PC-9 (cell line): ENCODE data around the gene CD4. TPM values are rescaled to one million over a fixed set of nuclear protein-coding genes. Genes with fewer than 3 reads are reported as not detected.
A peak's percentile ranks its signal among the peaks of the same experiment; 100 is the strongest.

Experiments
- BruUV-seq: library from RNA; stranded (reverse); fragments of 400-500 nt; replicated peaks from 2 replicates; lab custom pipeline; 2021; lab: Mats Ljungman, UMichigan
- CTCF ChIA-PET: fragments of 300-600 bp; sonication (Branson Sonifier 250); formaldehyde crosslinking; loops from one replicate; lab custom pipeline; 2022; ENCODE audit warnings: antibody characterized with exemption; lab: Charles Lee
- POLR2A ChIA-PET: fragments of 300-600 bp; sonication (Branson Sonifier 250); formaldehyde crosslinking; loops from one replicate; lab custom pipeline; 2022; ENCODE audit warnings: antibody characterized with exemption; ENCODE audit not compliant: unreplicated experiment; lab: Charles Lee
- DNase-seq, 2 experiments: peaks; one replicate each; pipeline versions ENCODE4 v3.0.0 to v3.0.0-alpha.2; 2015 to 2022; ENCODE audit warnings: mixed read lengths in 1 of 2
- H2AFZ ChIP-seq: fragments of 200-600 bp; sonication (generic); 2 replicates; pipeline ENCODE4 v1.8.1; 2017; ENCODE audit warnings: antibody characterized with exemption
- H3F3A ChIP-seq: fragments of 200-600 bp; sonication (generic); 2 replicates; pipeline ENCODE4 v1.8.1; 2017; ENCODE audit warnings: antibody characterized with exemption, mild to moderate bottlenecking, low read depth; ENCODE audit not compliant: insufficient read depth
- H3K27ac ChIP-seq: fragments of 200-600 bp; sonication (generic); 2 replicates; pipeline ENCODE4 v1.6.1; 2016; ENCODE audit warnings: mixed run types
- H3K27me3 ChIP-seq: fragments of 200-600 bp; sonication (generic); 2 replicates; pipeline ENCODE4 v1.6.1; 2016; ENCODE audit warnings: low read depth, mixed run types; ENCODE audit not compliant: insufficient read depth
- H3K36me3 ChIP-seq: fragments of 200-600 bp; sonication (generic); 2 replicates; pipeline ENCODE4 v1.6.1; 2016; ENCODE audit warnings: low read depth, mixed run types
- H3K4me1 ChIP-seq: fragments of 200-600 bp; sonication (generic); replicated peaks from 2 replicates; pipeline ENCODE4 v1.6.1; 2016; ENCODE audit warnings: mixed run types; ENCODE audit not compliant: insufficient read depth
- H3K4me2 ChIP-seq: fragments of 200-600 bp; sonication (generic); 2 replicates; pipeline ENCODE4 v1.6.1; 2017; ENCODE audit warnings: mixed run types
- H3K4me3 ChIP-seq: fragments of 200-600 bp; sonication (generic); 2 replicates; pipeline ENCODE4 v1.6.1; 2016; ENCODE audit warnings: mixed run types
- H3K79me2 ChIP-seq: fragments of 200-600 bp; sonication (generic); 2 replicates; pipeline ENCODE4 v1.6.1; 2017; ENCODE audit warnings: low read depth, mixed run types
- H3K9me2 ChIP-seq: fragments of 200-600 bp; sonication (generic); 2 replicates; pipeline ENCODE4 v1.8.1; 2017; ENCODE audit warnings: mild to moderate bottlenecking; ENCODE audit not compliant: insufficient read depth
- H3K9me3 ChIP-seq: fragments of 200-600 bp; sonication (generic); 2 replicates; pipeline ENCODE4 v1.8.1; 2016; ENCODE audit warnings: low read depth; ENCODE audit not compliant: insufficient read depth
- H4K20me1 ChIP-seq: fragments of 200-600 bp; sonication (generic); 2 replicates; pipeline ENCODE4 v1.8.1; 2017; ENCODE audit not compliant: insufficient read depth
- CTCF ChIP-seq: fragments of 200-600 bp; sonication (generic); conservative IDR thresholded peaks from 2 replicates; pipeline ENCODE4 v1.6.1; 2017; ENCODE audit warnings: mixed run types, antibody characterized with exemption, mild to moderate bottlenecking, moderate library complexity
- EZH2 ChIP-seq: fragments of 200-600 bp; sonication (generic); IDR thresholded peaks from 2 replicates; pipeline ENCODE4 v1.8.0; 2017; ENCODE audit warnings: antibody characterized with exemption, low read depth
- intact Hi-C: fragments of 100-400 bp; cut with micrococcal nuclease; formaldehyde crosslinking; loops from one replicate; pipeline ENCODE4 v1.10.0; 2022; ENCODE audit not compliant: unreplicated experiment
- total RNA-seq: library from RNA; stranded (reverse); gene quantifications from 2 replicates; pipeline ENCODE4 v1.2.3, GENCODE V29; 2021

The CD4 gene
- total RNA-seq, 1 experiment from 2014 or later = 1.0 TPM

GRCh38 chr12:6745741-6746525, 43.4 kb upstream of the CD4 start:
- Histone ChIP-seq H3K27ac (peak overlapping the region; percentile 10; the same call in 1 of the 2 replicates), H3K79me2 (peaks cover 6% of the 10 kb centered on the region), H3K4me3 (no peak overlapping the region), H3K36me3 (peaks cover 8% of the 10 kb centered on the region), H2AFZ (no peak overlapping the region), H3K9me3 (no peaks in the 10 kb centered on the region), H3F3A (peaks cover 31% of the 10 kb centered on the region; the same call in 1 of the 2 replicates), H4K20me1 (no peaks in the 10 kb centered on the region), H3K9me2 (no peaks in the 10 kb centered on the region), H3K4me1 (0 out of 2 replicates have a peak, but pooled peaks cover 9% of the 10 kb centered on the region), H3K27me3 (no peaks in the 10 kb centered on the region), H3K4me2 (no peak overlapping the region)
- CTCF ChIA-PET = interaction anchor here (0.5 to 0.7 kb wide), 3 partner anchors 22 to 121 kb away, joined by 3 to 5 read pairs (median 4); partner anchors contain the start of gene TPI1
- intact Hi-C loops = no loop called here
- TF ChIP-seq CTCF = no peak
- no peak for TF ChIP-seq EZH2
- TSS peak; percentile 15 for BruUV-seq
- DNase-seq = peak; percentile 31 to 63
- POLR2A ChIA-PET = interaction anchor here (0.5 to 0.6 kb wide), 4 partner anchors 20 to 217 kb away, joined by 3 to 19 read pairs (median 6); partner anchors contain the start of gene SPSB2

- DNase-seq = peak in 1 of 2 experiments; percentile 9
- Histone ChIP-seq H3K4me3 (no peak overlapping the region), H3K9me3 (no peaks in the 10 kb centered on the region), H3K27ac (no peak overlapping the region), H2AFZ (no peak overlapping the region), H3K9me2 (no peaks in the 10 kb centered on the region), H3F3A (peaks cover 28% of the 10 kb centered on the region; the same call in 1 of the 2 replicates), H3K27me3 (no peaks in the 10 kb centered on the region), H3K36me3 (peaks cover 17% of the 10 kb centered on the region), H3K4me2 (no peak overlapping the region), H3K79me2 (peaks cover 19% of the 10 kb centered on the region), H3K4me1 (peaks cover 16% of the 10 kb centered on the region), H4K20me1 (no peaks in the 10 kb centered on the region; the same call in 1 of the 2 replicates)
- BruUV-seq = no TSS peak
- intact Hi-C loops = no loop called here
- ChIA-PET CTCF (no interaction called here), POLR2A (no interaction called here)
- TF ChIP-seq EZH2 (no peak), CTCF (no peak)
Observed at GRCh38 chr12:6747216-6747615, 42.1 kb upstream of the CD4 start.

- no TSS peak for BruUV-seq
- intact Hi-C loops = no loop called here
- H4K20me1 ChIP-seq = no peaks in the 10 kb centered on the region; the same call in 1 of the 2 replicates
- H3K79me2 ChIP-seq = peaks cover 26% of the 10 kb centered on the region
- ChIA-PET CTCF (no interaction called here), POLR2A (no interaction called here)
- peaks cover 8% of the 10 kb centered on the region for H3K4me1 ChIP-seq
- no peak overlapping the region for H3K4me3 ChIP-seq
- H3K27ac ChIP-seq = no peak overlapping the region
- no peak for DNase-seq
- H3K36me3 ChIP-seq = peaks cover 17% of the 10 kb centered on the region
- H2AFZ ChIP-seq = no peak overlapping the region
- no peak for TF ChIP-seq EZH2
- TF ChIP-seq CTCF = no peak
- H3K27me3 ChIP-seq = no peaks in the 10 kb centered on the region
- H3K4me2 ChIP-seq = no peak overlapping the region
- no peaks in the 10 kb centered on the region for H3K9me2 ChIP-seq
- H3F3A ChIP-seq = peaks cover 21% of the 10 kb centered on the region; the same call in 1 of the 2 replicates
- no peaks in the 10 kb centered on the region for H3K9me3 ChIP-seq
Observed at GRCh38 chr12:6748761-6749160, 40.6 kb upstream of the CD4 start.
